CD14-positive monocyte (primary cell): ENCODE measurements around the gene ABHD12. TPM values are rescaled to one million over a fixed set of nuclear protein-coding genes. Genes with fewer than 3 reads are reported as not detected.
A peak's percentile ranks its signal among the peaks of the same experiment; 100 is the strongest.

Experiments used
- DNase-seq, 3 donors: peaks; one replicate each; pipeline ENCODE4 v3.0.0-alpha.2; 2011 to 2022
- H2AFZ ChIP-seq: 2 replicates; pipeline ENCODE4 v1.6.0; 2012; ENCODE audit warnings: mild to moderate bottlenecking, low read depth, low read length, inconsistent platforms; ENCODE audit not compliant: insufficient read depth, poor library complexity, severe bottlenecking
- H3K27ac ChIP-seq, 2 donors: 1 replicate in 1 of 2; 2 replicates in 1 of 2; pipeline ENCODE4 v1.5.1; 2012 to 2013; ENCODE audit warnings: low read length in 2 of 2, control low read depth in 1 of 2, inconsistent platforms in 1 of 2, low read depth in 1 of 2, mild to moderate bottlenecking in 1 of 2
- H3K27me3 ChIP-seq, 2 donors: one replicate each; pipeline versions ENCODE4 v1.6.0 to v1.6.1; 2011 to 2013; ENCODE audit warnings: low read length in 2 of 2; ENCODE audit not compliant: control insufficient read depth in 2 of 2, insufficient read depth in 2 of 2
- H3K36me3 ChIP-seq, 2 donors: replicated peaks in 1 of 2; 1 replicate in 1 of 2; 2 replicates in 1 of 2; pipeline versions ENCODE4 v1.5.1 to v1.6.1; 2012 to 2013; ENCODE audit warnings: low read length in 2 of 2, control low read depth in 1 of 2, inconsistent platforms in 1 of 2, mild to moderate bottlenecking in 1 of 2; ENCODE audit not compliant: insufficient read depth in 2 of 2, control insufficient read depth in 1 of 2
- H3K4me1 ChIP-seq, 2 donors: 1 replicate in 1 of 2; 2 replicates in 1 of 2; pipeline versions ENCODE4 v1.5.1 to v1.6.1; 2012 to 2013; ENCODE audit warnings: low read length in 2 of 2, control low read depth in 1 of 2, inconsistent platforms in 1 of 2, mild to moderate bottlenecking in 1 of 2, moderate library complexity in 1 of 2; ENCODE audit not compliant: insufficient read depth in 2 of 2, control insufficient read depth in 1 of 2
- H3K4me2 ChIP-seq: replicated peaks from 2 replicates; pipeline ENCODE3; 2012; ENCODE audit warnings: low read length, moderate library complexity, mild to moderate bottlenecking; ENCODE audit not compliant: poor library complexity, severe bottlenecking; ENCODE audit errors: extremely low read depth
- H3K4me3 ChIP-seq, 3 experiments: fragments of 200-600 bp in 1 of 3; sonication (generic) in 1 of 3; replicated peaks in 1 of 3; 1 replicate in 2 of 3; 2 replicates in 1 of 3; pipeline ENCODE4 v1.5.1; 2011 to 2013; ENCODE audit warnings: low read length in 3 of 3, mild to moderate bottlenecking in 3 of 3, control low read depth in 2 of 3, low read depth in 2 of 3, inconsistent platforms in 1 of 3, moderate library complexity in 1 of 3
- H3K79me2 ChIP-seq: 2 replicates; pipeline ENCODE4 v1.6.0; 2012; ENCODE audit warnings: mild to moderate bottlenecking, control low read depth, inconsistent platforms, low read length, moderate library complexity; ENCODE audit not compliant: insufficient read depth
- H3K9ac ChIP-seq: 2 replicates; pipeline ENCODE4 v1.6.0; 2017; ENCODE audit warnings: low read length, mild to moderate bottlenecking; ENCODE audit not compliant: insufficient read depth, poor library complexity, severe bottlenecking
- H3K9me3 ChIP-seq, 2 donors: replicated peaks in 1 of 2; 1 replicate in 1 of 2; 2 replicates in 1 of 2; pipeline versions ENCODE4 v1.5.1 to v1.6.1; 2012 to 2013; ENCODE audit warnings: low read length in 2 of 2, control low read depth in 1 of 2; ENCODE audit not compliant: control insufficient read depth in 1 of 2, insufficient read depth in 1 of 2
- H4K20me1 ChIP-seq: 2 replicates; pipeline ENCODE4 v1.6.0; 2012; ENCODE audit warnings: mild to moderate bottlenecking, low read length, control low read depth, moderate library complexity; ENCODE audit not compliant: insufficient read depth
- H3K27ac Mint-ChIP-seq, 7 donors: one replicate each; pipeline ENCODE4 v1.8.0; 2020; ENCODE audit warnings: mild to moderate bottlenecking in 7 of 7, mixed read lengths in 7 of 7, moderate library complexity in 6 of 7, inconsistent platforms in 2 of 7
- H3K27me3 Mint-ChIP-seq, 3 donors: one replicate each; pipeline ENCODE4 v1.8.0; 2021 to 2022; ENCODE audit warnings: low read depth in 3 of 3, mild to moderate bottlenecking in 3 of 3, mixed read lengths in 3 of 3, moderate library complexity in 3 of 3, inconsistent platforms in 1 of 3
- H3K36me3 Mint-ChIP-seq, 2 donors: one replicate each; pipeline ENCODE4 v1.8.0; 2020; ENCODE audit warnings: mixed read lengths in 2 of 2, inconsistent platforms in 1 of 2, mild to moderate bottlenecking in 1 of 2
- H3K4me1 Mint-ChIP-seq: one replicate; pipeline ENCODE4 v1.8.0; 2020; ENCODE audit warnings: mild to moderate bottlenecking, mixed read lengths
- H3K4me3 Mint-ChIP-seq, 2 donors: one replicate each; pipeline ENCODE4 v1.8.0; 2020; ENCODE audit warnings: mild to moderate bottlenecking in 2 of 2, mixed read lengths in 2 of 2, moderate library complexity in 1 of 2
- H3K9me3 Mint-ChIP-seq, 7 donors: one replicate each; pipeline ENCODE4 v1.8.0; 2020 to 2022; ENCODE audit warnings: mixed read lengths in 7 of 7, mild to moderate bottlenecking in 6 of 7, moderate library complexity in 6 of 7, inconsistent platforms in 2 of 7
- WGBS: methylation state at CpG from one replicate; pipeline ENCODE4 v1.1.5; 2013; ENCODE audit warnings: missing lambda C conversion rate; ENCODE audit not compliant: insufficient coverage; 5-methylcytosine and 5-hydroxymethylcytosine counted together
- intact Hi-C, 2 donors: fragments of 100-400 bp; cut with micrococcal nuclease; formaldehyde crosslinking; loops; one replicate each; pipeline versions ENCODE4 v1.15.0 to v1.15.1; 2023
- polyA plus RNA-seq, 3 donors: library from polyadenylated mRNA; depleted of rRNA in 1 of 3; unstranded in 2 of 3; stranded (reverse) in 1 of 3; fragments of 300-500 nt in 2 of 3; fragments of >200 nt in 1 of 3; fragmentation: Illumina TruSeq in 2 of 3; gene quantifications; 1 replicate in 2 of 3; 2 replicates in 1 of 3; pipeline ENCODE4 v1.2.3, GENCODE V29; 2012 to 2021
- TF ChIP-seq, protein P1 (sequence below): fragments of 200-600 bp; IDR thresholded peaks from one replicate; pipeline ENCODE4 v1.8.0; 2022; ENCODE audit warnings: antibody characterized with exemption, mild to moderate bottlenecking

Gene ABHD12
- polyA plus RNA-seq, 3 donors = 20.3 to 34.5 (median 32.1) TPM

DNA sequence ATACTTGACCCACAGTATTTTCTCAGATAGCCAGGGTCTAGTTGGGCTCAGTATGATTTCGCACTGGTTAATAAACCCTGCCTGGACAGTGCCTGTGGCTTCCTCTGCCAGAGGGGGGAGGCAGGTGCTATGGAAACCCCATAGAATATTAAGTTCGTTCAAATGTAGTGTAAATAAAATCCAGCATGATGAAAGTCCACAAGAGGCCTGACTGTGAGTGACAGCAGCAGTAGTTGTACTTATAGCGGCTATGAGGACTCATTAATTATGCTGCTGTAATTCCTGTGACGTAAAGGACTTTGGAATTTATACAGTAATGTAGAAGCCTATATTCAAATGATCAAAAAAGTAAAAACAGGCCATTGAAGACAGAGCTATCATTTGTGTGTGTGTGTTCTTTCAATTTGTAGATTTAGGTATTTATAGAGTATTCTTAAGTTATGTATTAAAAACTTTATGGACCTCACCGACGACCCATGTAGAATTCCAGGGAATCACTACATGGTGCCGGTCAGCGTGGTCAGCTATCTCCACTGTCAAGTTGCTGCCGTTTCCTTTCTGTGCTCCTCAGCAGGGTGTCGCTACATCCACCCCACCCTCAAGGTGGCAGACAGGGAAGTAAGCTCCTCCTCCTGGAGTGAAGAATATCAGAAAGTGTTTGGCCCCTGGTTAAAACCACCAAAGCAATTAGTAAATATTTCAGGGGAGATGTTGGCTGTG, 132.7 kb downstream of the ABHD12 start:
- TF ChIP-seq, protein P1, sequence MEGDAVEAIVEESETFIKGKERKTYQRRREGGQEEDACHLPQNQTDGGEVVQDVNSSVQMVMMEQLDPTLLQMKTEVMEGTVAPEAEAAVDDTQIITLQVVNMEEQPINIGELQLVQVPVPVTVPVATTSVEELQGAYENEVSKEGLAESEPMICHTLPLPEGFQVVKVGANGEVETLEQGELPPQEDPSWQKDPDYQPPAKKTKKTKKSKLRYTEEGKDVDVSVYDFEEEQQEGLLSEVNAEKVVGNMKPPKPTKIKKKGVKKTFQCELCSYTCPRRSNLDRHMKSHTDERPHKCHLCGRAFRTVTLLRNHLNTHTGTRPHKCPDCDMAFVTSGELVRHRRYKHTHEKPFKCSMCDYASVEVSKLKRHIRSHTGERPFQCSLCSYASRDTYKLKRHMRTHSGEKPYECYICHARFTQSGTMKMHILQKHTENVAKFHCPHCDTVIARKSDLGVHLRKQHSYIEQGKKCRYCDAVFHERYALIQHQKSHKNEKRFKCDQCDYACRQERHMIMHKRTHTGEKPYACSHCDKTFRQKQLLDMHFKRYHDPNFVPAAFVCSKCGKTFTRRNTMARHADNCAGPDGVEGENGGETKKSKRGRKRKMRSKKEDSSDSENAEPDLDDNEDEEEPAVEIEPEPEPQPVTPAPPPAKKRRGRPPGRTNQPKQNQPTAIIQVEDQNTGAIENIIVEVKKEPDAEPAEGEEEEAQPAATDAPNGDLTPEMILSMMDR = no peak
- Mint-ChIP-seq H3K9me3 (peaks cover 2 to 14% (median 6%) of the 10 kb centered on the region in 7 donors), H3K27ac (no peak overlapping the region), H3K4me3 (no peak overlapping the region), H3K4me1 (peaks cover 12% of the 10 kb centered on the region), H3K36me3 (peaks cover 40 to 66% of the 10 kb centered on the region in 2 donors), H3K27me3 (no peaks in the 10 kb centered on the region)
- Histone ChIP-seq H3K79me2 (peaks cover 52% of the 10 kb centered on the region), H3K27ac (no peak overlapping the region), H3K9me3 (no peaks in the 10 kb centered on the region), H3K9ac (no peak overlapping the region), H4K20me1 (peaks cover 62% of the 10 kb centered on the region), H3K4me3 (no peak overlapping the region), H3K36me3 (peaks cover 26 to 44% of the 10 kb centered on the region in 2 donors), H3K4me1 (no peaks in the 10 kb centered on the region), H3K4me2 (no peak overlapping the region), H3K27me3 (no peaks in the 10 kb centered on the region), H2AFZ (no peak overlapping the region)
- 97% methylated on average over 5 of the region's 10 CpGs for WGBS
- no peak for DNase-seq
- intact Hi-C loops = no loop called here

DNA sequence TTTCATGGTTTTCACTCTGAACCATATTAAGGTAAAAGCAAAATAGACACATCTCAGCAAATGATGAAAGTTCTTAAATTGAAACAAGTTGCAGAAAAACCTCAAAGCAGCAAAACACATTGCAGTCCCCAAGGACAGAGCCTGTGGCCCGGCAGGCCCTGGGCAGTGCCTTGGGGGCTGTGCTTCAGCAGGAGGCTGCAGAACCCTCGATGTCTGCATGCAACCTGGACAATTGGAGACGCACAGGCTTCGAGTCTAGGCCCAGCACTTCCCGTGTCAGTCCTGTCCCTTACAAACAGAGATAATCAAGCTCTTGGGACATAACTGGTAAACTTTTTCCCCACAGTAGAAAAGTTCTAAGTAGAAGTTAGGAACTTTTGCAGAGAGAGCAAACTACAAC, 133.5 kb downstream of the ABHD12 start:
- no peak overlapping the region for H3K4me3 Mint-ChIP-seq
- Histone ChIP-seq H2AFZ (no peak overlapping the region), H3K4me3 (no peak overlapping the region), H3K4me2 (no peak overlapping the region), H3K79me2 (peaks cover 60% of the 10 kb centered on the region), H3K27me3 (no peaks in the 10 kb centered on the region), H3K9ac (no peak overlapping the region), H3K9me3 (no peaks in the 10 kb centered on the region), H3K4me1 (no peaks in the 10 kb centered on the region), H4K20me1 (peaks cover 70% of the 10 kb centered on the region), H3K27ac (no peak overlapping the region), H3K36me3 (peaks cover 26 to 51% of the 10 kb centered on the region in 2 donors)
- peaks cover 2 to 13% (median 6%) of the 10 kb centered on the region in 7 donors for H3K9me3 Mint-ChIP-seq
- intact Hi-C loops = no loop called here
- 100% methylated on average over 2 of the region's 5 CpGs for WGBS
- H3K27me3 Mint-ChIP-seq = no peaks in the 10 kb centered on the region
- peaks cover 41 to 67% of the 10 kb centered on the region in 2 donors for H3K36me3 Mint-ChIP-seq
- peaks cover 19% of the 10 kb centered on the region for H3K4me1 Mint-ChIP-seq
- peak overlapping the region in 2 of 7 donors; percentile 15 to 23 for H3K27ac Mint-ChIP-seq
- no peak for DNase-seq
- TF ChIP-seq, protein P1 = no peak
